Type B pancreatic cell (in vitro differentiated cells): ENCODE measurements around the gene MYO16. TPM values are rescaled to one million over a fixed set of nuclear protein-coding genes. Genes with fewer than 3 reads are reported as not detected.

Experiments
- DNase-seq: peaks from one replicate; pipeline ENCODE4 v3.0.0; 2021; ENCODE audit warnings: mixed read lengths; ENCODE audit not compliant: unreplicated experiment; ENCODE audit errors: extremely low spot score
- H3K27ac Mint-ChIP-seq: 2 replicates; pipeline ENCODE4 v1.8.0; 2021; ENCODE audit warnings: mild to moderate bottlenecking, mixed read lengths
- H3K27me3 Mint-ChIP-seq: 2 replicates; pipeline ENCODE4 v1.8.0; 2021; ENCODE audit warnings: mixed read lengths
- H3K36me3 Mint-ChIP-seq: 2 replicates; pipeline ENCODE4 v1.8.0; 2021; ENCODE audit warnings: mixed read lengths
- H3K4me1 Mint-ChIP-seq: one replicate; pipeline ENCODE4 v1.8.0; 2021; ENCODE audit warnings: mixed read lengths; ENCODE audit not compliant: unreplicated experiment
- H3K4me3 Mint-ChIP-seq: 2 replicates; pipeline ENCODE4 v1.8.0; 2021; ENCODE audit warnings: mild to moderate bottlenecking, mixed read lengths
- H3K9me3 Mint-ChIP-seq: 2 replicates; pipeline ENCODE4 v1.8.0; 2021; ENCODE audit warnings: mixed read lengths
- total RNA-seq: library from RNA; stranded (reverse); gene quantifications from 2 replicates; pipeline ENCODE4 v1.2.1, GENCODE V29; 2021; ENCODE audit warnings: low replicate concordance
- TF ChIP-seq, protein P1 (sequence below): fragments of 200-600 bp; sonication (generic); conservative IDR thresholded peaks from 2 replicates; pipeline ENCODE4 v1.5.0; 2021; ENCODE audit warnings: antibody characterized with exemption, mild to moderate bottlenecking

The MYO16 gene
- total RNA-seq, 1 donor from 2014 or later, result 1.5 TPM

DNA sequence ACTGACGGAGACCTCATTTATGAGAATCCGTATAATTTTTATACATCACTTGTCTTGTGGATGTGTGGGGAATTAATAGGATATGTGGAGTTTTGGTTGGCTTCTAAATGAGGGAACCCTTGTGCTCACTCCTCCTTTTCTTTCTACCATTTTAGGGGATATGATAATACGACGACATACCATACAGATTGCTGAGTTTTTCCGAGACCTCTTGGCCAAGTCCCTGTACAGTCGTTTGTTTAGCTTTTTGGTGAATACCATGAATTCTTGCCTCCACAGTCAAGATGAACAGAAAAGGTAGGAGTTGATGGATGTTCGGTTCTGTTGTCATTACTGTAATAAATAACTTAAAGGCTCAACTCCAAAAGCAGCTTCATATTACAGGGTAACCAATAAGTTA lies 335.2 kb downstream of the MYO16 start:
- no peak for DNase-seq
- Mint-ChIP-seq H3K9me3 (no peaks in the 10 kb centered on the region), H3K27ac (no peak overlapping the region), H3K27me3 (no peaks in the 10 kb centered on the region), H3K4me1 (peaks cover 8% of the 10 kb centered on the region), H3K4me3 (no peak overlapping the region), H3K36me3 (no peaks in the 10 kb centered on the region)
- TF ChIP-seq, protein P1, sequence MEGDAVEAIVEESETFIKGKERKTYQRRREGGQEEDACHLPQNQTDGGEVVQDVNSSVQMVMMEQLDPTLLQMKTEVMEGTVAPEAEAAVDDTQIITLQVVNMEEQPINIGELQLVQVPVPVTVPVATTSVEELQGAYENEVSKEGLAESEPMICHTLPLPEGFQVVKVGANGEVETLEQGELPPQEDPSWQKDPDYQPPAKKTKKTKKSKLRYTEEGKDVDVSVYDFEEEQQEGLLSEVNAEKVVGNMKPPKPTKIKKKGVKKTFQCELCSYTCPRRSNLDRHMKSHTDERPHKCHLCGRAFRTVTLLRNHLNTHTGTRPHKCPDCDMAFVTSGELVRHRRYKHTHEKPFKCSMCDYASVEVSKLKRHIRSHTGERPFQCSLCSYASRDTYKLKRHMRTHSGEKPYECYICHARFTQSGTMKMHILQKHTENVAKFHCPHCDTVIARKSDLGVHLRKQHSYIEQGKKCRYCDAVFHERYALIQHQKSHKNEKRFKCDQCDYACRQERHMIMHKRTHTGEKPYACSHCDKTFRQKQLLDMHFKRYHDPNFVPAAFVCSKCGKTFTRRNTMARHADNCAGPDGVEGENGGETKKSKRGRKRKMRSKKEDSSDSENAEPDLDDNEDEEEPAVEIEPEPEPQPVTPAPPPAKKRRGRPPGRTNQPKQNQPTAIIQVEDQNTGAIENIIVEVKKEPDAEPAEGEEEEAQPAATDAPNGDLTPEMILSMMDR, result no peak

DNA sequence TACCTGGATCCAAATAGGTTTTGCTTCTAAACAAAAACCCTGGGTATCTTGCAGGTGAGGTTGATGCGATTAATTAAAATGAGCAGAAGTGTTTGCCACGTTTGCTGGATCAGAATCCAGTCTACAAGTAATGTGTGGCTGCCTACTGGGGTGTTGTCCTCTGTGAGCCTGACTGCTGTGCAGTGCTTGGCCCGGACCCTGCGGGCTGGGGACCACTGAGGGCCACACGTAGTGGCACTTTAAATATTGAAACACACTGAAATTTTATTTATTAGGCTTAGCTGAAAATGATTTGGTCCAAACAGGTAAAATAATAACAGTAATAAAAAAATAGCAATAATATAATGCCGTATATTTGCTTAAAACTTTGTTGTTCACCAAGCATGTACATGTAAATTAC lies 338.0 kb downstream of the MYO16 start:
- Mint-ChIP-seq H3K27me3 (no peaks in the 10 kb centered on the region), H3K9me3 (no peaks in the 10 kb centered on the region), H3K36me3 (no peaks in the 10 kb centered on the region), H3K27ac (no peak overlapping the region), H3K4me1 (no peaks in the 10 kb centered on the region), H3K4me3 (no peak overlapping the region)
- TF ChIP-seq, protein P1, result no peak
- no peak for DNase-seq

DNA sequence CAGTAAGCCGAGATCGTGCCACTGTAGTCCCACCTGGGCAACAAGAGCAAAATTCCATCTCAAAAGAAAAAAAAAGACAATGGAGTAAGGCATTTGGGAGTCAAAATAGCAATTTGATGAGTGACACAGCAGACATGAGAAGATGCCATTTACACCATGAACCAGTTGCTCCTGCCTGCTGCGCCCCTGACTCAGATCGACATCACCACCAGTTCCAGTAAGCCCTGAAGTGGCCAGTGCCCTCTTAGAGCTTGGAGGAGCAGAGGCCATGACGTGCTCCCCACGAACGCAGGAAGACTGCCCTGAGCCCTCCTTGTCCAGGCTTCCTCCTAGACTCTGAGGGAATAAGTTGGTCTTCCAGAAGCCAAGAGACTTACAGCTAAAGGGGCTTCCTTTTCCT lies 339.2 kb downstream of the MYO16 start:
- Mint-ChIP-seq H3K9me3 (no peaks in the 10 kb centered on the region), H3K36me3 (no peaks in the 10 kb centered on the region), H3K27me3 (no peaks in the 10 kb centered on the region), H3K27ac (no peak overlapping the region), H3K4me3 (no peak overlapping the region), H3K4me1 (no peaks in the 10 kb centered on the region)
- TF ChIP-seq, protein P1, result no peak
- no peak for DNase-seq

DNA sequence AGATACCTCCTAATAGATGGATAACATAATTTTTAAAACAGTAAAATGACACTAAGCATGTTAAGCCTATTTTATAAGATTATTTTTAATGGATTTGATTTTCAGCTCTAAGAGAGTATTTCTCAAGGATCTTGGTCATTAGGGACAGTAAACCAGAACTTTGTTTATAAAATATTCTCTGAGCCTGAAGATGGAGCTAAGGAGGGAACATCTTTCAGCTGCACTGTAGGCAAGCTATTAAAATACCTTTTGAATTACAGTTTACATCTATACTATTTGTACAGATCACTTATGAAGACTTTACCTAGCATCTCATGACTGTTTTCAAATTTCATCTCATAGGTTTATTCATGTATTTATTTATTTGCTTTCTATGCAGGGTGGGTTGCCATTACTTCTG lies 345.3 kb downstream of the MYO16 start:
- TF ChIP-seq, protein P1, result no peak
- no peak for DNase-seq
- Mint-ChIP-seq H3K4me1 (no peaks in the 10 kb centered on the region), H3K4me3 (no peak overlapping the region), H3K36me3 (no peaks in the 10 kb centered on the region), H3K27ac (no peak overlapping the region), H3K27me3 (no peaks in the 10 kb centered on the region), H3K9me3 (no peaks in the 10 kb centered on the region)

DNA sequence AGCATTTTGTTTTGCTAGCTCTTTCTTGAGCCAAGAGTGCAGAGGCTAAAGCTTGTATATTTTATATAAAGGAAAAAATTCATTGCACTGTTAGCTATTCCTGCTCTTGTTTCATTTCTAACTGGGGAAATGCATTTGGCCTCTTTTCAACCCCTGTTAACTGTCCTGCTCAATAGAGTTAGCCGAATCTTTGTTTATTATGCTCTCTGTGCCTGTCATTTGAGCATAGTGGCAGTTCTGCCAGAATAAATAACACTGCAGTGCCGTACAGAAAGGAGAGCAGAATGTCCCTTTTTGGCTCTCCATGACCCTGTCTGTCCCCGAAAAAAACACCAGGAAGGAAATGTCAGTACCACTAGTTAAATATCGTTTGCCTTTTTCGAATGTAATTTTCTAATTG lies 350.8 kb downstream of the MYO16 start:
- DNase-seq, result no peak
- TF ChIP-seq, protein P1, result no peak
- Mint-ChIP-seq H3K27me3 (no peaks in the 10 kb centered on the region), H3K4me3 (no peak overlapping the region), H3K9me3 (no peaks in the 10 kb centered on the region), H3K27ac (no peak overlapping the region), H3K36me3 (no peaks in the 10 kb centered on the region), H3K4me1 (peaks cover 5% of the 10 kb centered on the region)

DNA sequence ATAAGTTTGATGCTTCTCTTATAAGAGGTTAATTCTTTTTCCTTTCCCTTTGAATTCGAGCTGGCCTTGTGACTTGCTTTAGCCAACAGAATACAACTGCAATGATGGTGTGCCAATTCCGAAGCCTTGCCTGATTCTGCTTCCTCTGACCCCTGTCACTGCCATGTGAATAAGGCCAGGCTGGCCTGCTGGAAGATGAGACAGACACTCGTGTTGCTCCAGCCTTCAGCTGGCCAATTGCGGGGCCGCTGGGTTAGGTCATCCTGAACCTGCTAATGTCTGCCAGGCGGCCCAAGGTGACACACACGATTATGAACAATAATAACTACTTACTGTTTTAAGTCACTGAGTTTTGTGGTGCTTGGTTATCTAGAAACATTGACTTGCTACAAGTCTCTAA lies 352.0 kb downstream of the MYO16 start:
- Mint-ChIP-seq H3K9me3 (no peaks in the 10 kb centered on the region), H3K36me3 (no peaks in the 10 kb centered on the region), H3K4me1 (peaks cover 5% of the 10 kb centered on the region), H3K27me3 (no peaks in the 10 kb centered on the region), H3K4me3 (no peak overlapping the region), H3K27ac (no peak overlapping the region)
- TF ChIP-seq, protein P1, result no peak
- DNase-seq, result no peak
